ENCODE results near the gene PHLDB3.

- TF ChIP-seq CTCF (IDR thresholded peaks at IDR 0.05 in 4 of 5, conservative IDR thresholded peaks at IDR 0.05 in 1 of 5) (no peak), POLR2A (IDR thresholded peaks at IDR 0.05) (no peak)
Measured at GRCh38 chr19:43476606-43477005, 27.9 kb downstream of the PHLDB3 start.

All from gastrocnemius medialis (tissue), 4 donors.